DND-41 (cell line): ENCODE data around the gene LRRC14B.

Source experiments
- ATAC-seq: fragments of 200-7000 bp; cut with Tn5 transposase; 3 replicates; pipeline ENCODE4 v1.9.1; 2021; ENCODE audit warnings: low read depth; ENCODE audit not compliant: insufficient read depth
- DNase-seq: peaks from one replicate; pipeline ENCODE4 v3.0.0-alpha.2; 2020
- H2AFZ ChIP-seq: 2 replicates; pipeline ENCODE4 v1.6.0; 2012; ENCODE audit warnings: low read depth, low read length
- H3K27ac ChIP-seq: 2 replicates; pipeline ENCODE4 v1.5.1; 2012; ENCODE audit warnings: low read length, inconsistent platforms
- H3K27me3 ChIP-seq: fragments of 200-600 bp; sonication (generic); 2 replicates; pipeline ENCODE4 v1.6.0; 2012; ENCODE audit warnings: low read length, mild to moderate bottlenecking, inconsistent platforms; ENCODE audit not compliant: insufficient read depth, poor library complexity
- H3K36me3 ChIP-seq: 2 replicates; pipeline ENCODE4 v1.5.1; 2012; ENCODE audit warnings: low read length, inconsistent platforms; ENCODE audit not compliant: insufficient read depth
- H3K4me1 ChIP-seq: 2 replicates; pipeline ENCODE4 v1.5.1; 2012; ENCODE audit warnings: mild to moderate bottlenecking, low read length; ENCODE audit not compliant: insufficient read depth
- H3K4me2 ChIP-seq: 2 replicates; pipeline ENCODE4 v1.6.0; 2012; ENCODE audit warnings: mild to moderate bottlenecking, moderate library complexity, low read length, inconsistent platforms; ENCODE audit not compliant: insufficient read depth
- H3K4me3 ChIP-seq, 2 experiments: fragments of 200-600 bp in 1 of 2; shearing (Covaris generic) in 1 of 2; 2 replicates each; pipeline ENCODE4 v1.5.1; 2012 to 2016; ENCODE audit warnings: inconsistent platforms in 2 of 2, low read length in 2 of 2, mild to moderate bottlenecking in 2 of 2, low read depth in 1 of 2, moderate library complexity in 1 of 2
- H3K79me2 ChIP-seq: 2 replicates; pipeline ENCODE4 v1.6.0; 2012; ENCODE audit warnings: low read length, inconsistent platforms; ENCODE audit not compliant: insufficient read depth
- H3K9ac ChIP-seq: 2 replicates; pipeline ENCODE4 v1.6.0; 2012; ENCODE audit warnings: low read depth, mild to moderate bottlenecking, inconsistent platforms, low read length, moderate library complexity
- H3K9me3 ChIP-seq: 2 replicates; pipeline ENCODE4 v1.5.1; 2012; ENCODE audit warnings: low read length, moderate library complexity, mild to moderate bottlenecking, inconsistent platforms; ENCODE audit not compliant: insufficient read depth, severe bottlenecking
- H4K20me1 ChIP-seq: 2 replicates; pipeline ENCODE4 v1.6.0; 2012; ENCODE audit warnings: low read length; ENCODE audit not compliant: insufficient read depth
- CTCF ChIP-seq: IDR thresholded peaks from 2 replicates; pipeline ENCODE4 v1.5.1; 2012; ENCODE audit warnings: borderline replicate concordance, low read length, moderate library complexity, mild to moderate bottlenecking; ENCODE audit not compliant: poor library complexity, severe bottlenecking; ENCODE audit errors: extremely low read depth
- EZH2 ChIP-seq: IDR thresholded peaks from 3 replicates; pipeline ENCODE4 v1.6.1; 2012; ENCODE audit warnings: borderline replicate concordance, low read depth, mild to moderate bottlenecking, moderate library complexity, low read length, inconsistent platforms; ENCODE audit not compliant: severe bottlenecking

LRRC14B gene

GRCh38 chr5:158807-159447 lies 32.4 kb upstream of the LRRC14B start:
- Histone ChIP-seq H3K36me3 (no peaks in the 10 kb centered on the region), H3K27ac (no peak overlapping the region), H3K27me3 (peaks cover 2% of the 10 kb centered on the region), H3K9ac (no peak overlapping the region), H3K9me3 (no peaks in the 10 kb centered on the region), H4K20me1 (no peaks in the 10 kb centered on the region; the same call in 1 of the 2 replicates), H3K4me2 (no peak overlapping the region), H3K4me3 (no peak overlapping the region), H3K79me2 (no peaks in the 10 kb centered on the region), H3K4me1 (no peaks in the 10 kb centered on the region), H2AFZ (no peak overlapping the region)
- ATAC-seq (no peak), DNase-seq (no peak)
- TF ChIP-seq EZH2 = no peak
- TF ChIP-seq CTCF = no peak

GRCh38 chr5:159448-160172 lies 31.7 kb upstream of the LRRC14B start:
- Histone ChIP-seq H3K79me2 (no peaks in the 10 kb centered on the region), H3K27me3 (peaks cover 2% of the 10 kb centered on the region), H3K27ac (no peak overlapping the region), H3K4me2 (no peak overlapping the region), H3K36me3 (no peaks in the 10 kb centered on the region), H3K4me1 (no peaks in the 10 kb centered on the region), H4K20me1 (no peaks in the 10 kb centered on the region; the same call in 1 of the 2 replicates), H3K4me3 (no peak overlapping the region), H2AFZ (no peak overlapping the region), H3K9me3 (no peaks in the 10 kb centered on the region), H3K9ac (no peak overlapping the region)
- ATAC-seq (no peak), DNase-seq (no peak)
- TF ChIP-seq EZH2 (no peak), CTCF (no peak)

GRCh38 chr5:160173-160510 lies 31.2 kb upstream of the LRRC14B start:
- TF ChIP-seq EZH2 (no peak), CTCF (no peak)
- Histone ChIP-seq H3K79me2 (no peaks in the 10 kb centered on the region), H3K36me3 (no peaks in the 10 kb centered on the region), H4K20me1 (no peaks in the 10 kb centered on the region; the same call in 1 of the 2 replicates), H3K27ac (no peak overlapping the region), H3K4me1 (no peaks in the 10 kb centered on the region), H3K27me3 (no peaks in the 10 kb centered on the region), H3K4me3 (no peak overlapping the region), H2AFZ (no peak overlapping the region), H3K4me2 (no peak overlapping the region), H3K9ac (no peak overlapping the region), H3K9me3 (no peaks in the 10 kb centered on the region)
- ATAC-seq = no peak
- no peak for DNase-seq
